GM18507 (cell line): ENCODE results near the gene TRIM7.
"Not testable (repeated sequence)": the region's sequence is repeated elsewhere in the genome, so short reads cannot be mapped to it uniquely, and the experiment has no call there.

ENCODE experiments used
- DNase-seq: peaks from one replicate; pipeline ENCODE4 v3.0.0; 2011; ENCODE audit warnings: low read depth; ENCODE audit not compliant: insufficient read length; ENCODE audit errors: extremely low spot score
- FAIRE-seq: peaks from 2 replicates; lab custom pipeline; 2011; peaks lifted over from hg19 to GRCh38; lab: Jason Lieb, UNC

Gene TRIM7

GRCh38 chr5:181161534-181162175, 43.3 kb downstream of the TRIM7 start:
- DNase-seq, result no peak
- no peak for FAIRE-seq

DNA sequence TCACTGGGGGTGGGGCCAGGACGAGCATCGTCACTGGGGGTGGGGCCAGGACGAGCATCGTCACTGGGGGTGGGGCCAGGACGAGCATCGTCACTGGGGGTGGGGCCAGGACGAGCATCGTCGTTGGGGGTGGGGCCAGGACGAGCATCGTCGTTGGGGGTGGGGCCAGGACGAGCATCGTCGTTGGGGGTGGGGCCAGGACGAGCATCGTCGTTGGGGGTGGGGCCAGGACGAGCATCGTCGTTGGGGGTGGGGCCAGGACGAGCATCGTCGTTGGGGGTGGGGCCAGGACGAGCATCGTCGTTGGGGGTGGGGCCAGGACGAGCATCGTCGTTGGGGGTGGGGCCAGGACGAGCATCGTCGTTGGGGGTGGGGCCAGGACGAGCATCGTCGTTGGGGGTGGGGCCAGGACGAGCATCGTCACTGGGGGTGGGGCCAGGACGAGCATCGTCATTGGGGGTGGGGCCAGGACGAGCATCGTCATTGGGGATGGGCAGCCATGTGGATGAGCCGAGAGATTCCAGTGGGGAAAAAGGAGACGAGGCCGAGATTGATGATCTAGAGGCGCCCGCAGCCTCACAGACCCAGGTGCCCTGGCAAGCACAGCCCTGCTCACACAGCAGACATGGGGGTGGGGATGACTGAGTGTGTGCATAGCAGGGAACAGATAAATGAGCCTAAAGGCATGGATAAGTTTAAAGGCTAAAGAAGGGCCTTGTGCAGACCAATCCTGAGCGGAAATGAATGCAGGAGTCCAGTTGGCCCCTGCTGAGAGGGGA, 44.1 kb downstream of the TRIM7 start:
- not testable (repeated sequence) for DNase-seq
- FAIRE-seq, result peak; percentile 67

GRCh38 chr5:181160152-181160754, 44.7 kb downstream of the TRIM7 start:
- peak; percentile 67 for FAIRE-seq
- DNase-seq, result no peak

DNA sequence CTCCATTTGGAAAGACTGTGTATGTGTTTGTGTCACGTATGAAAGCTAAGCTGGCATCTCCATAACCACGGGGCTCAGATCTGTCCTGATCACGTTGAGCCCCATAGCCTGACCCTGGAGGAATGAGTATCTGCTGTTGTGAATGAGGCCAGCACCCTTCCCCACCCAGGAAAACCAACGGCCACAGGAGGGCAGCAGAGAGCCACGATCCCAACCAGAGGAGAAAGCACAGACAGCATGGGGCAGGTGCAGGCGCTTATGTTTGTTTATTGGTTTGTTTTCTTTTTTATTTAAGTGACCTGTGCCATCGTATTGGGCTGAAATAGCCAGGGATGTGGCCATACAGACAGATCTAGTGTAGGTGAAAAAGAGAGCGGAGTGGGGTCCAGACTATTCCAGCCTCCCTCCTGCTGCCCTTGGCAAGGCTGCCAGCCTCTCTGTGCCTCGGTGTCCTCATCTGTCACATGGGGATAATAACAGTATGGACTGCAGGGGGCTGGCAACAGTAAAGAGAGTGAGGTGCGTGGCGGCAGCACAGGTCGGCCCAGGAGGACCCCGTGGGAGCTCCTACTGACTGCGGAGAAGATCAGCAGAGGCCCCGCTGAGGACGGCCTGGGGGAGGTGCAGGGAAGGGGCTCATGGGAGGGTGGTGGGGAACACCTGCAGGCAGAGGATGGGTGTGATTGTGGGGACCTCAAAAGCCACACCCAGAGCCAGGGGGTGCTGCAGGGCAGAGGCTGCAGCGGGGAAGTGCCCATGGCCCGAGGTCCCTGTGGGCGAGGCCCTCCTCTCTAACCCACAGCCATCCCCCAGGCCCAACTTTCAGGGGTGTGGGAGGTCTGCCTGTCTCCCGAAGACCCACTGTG, 45.5 kb downstream of the TRIM7 start:
- DNase-seq (peak; percentile 70), FAIRE-seq (peak; percentile 93)

GRCh38 chr5:181158869-181159268, 46.1 kb downstream of the TRIM7 start:
- DNase-seq (no peak), FAIRE-seq (no peak)

GRCh38 chr5:181156758-181157157, 48.2 kb downstream of the TRIM7 start:
- FAIRE-seq, result peak; percentile 86
- DNase-seq, result no peak

DNA sequence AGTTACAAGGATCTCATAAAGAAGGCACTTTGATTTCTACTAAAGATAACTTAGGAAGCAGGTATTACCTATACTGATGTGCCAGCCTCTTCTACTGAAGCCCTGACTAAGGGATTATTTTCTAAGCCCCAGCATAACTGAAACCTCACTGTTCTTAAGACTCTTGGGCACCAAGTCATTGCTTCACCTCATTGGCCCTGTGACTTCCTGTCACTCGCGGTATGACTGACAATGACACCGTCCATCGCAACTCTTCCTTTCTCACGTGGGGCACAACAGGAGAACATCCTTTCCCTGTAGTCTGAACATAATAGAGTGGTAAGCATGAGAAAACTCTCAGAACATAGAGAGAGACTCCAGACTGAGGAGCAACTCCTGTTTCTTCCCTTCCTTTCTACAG, 51.2 kb downstream of the TRIM7 start:
- no peak for DNase-seq
- FAIRE-seq, result peak; percentile 72

GRCh38 chr5:181152406-181152805, 52.6 kb downstream of the TRIM7 start:
- no peak for FAIRE-seq

DNA sequence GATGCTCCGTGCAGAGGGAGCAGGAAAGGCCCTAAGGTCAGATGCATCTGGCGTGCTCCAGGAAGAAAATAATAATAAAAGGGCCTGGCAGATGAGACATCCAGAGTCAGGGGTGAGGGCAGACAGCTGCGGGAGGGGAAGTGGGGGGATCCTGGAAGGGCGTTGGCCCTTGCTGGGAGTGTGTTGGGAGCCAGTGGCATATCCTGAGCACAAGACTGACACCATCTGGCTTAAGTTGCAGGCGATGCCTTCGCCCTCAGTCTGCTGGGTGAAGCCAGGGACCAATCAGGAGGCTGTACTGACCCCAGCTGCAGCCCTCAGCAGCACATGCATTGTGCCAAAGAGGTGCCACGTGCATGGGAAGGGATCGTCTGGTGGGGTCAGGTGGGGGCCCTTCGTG, 53.9 kb downstream of the TRIM7 start:
- FAIRE-seq (no peak), DNase-seq (no peak)

More at GRCh38 chr5:181152406-181152805, 52.6 kb downstream of the TRIM7 start:
- no peak for DNase-seq

GRCh38 chr5:181149806-181150733, 54.9 kb downstream of the TRIM7 start:
- DNase-seq (no peak), FAIRE-seq (no peak)

DNA sequence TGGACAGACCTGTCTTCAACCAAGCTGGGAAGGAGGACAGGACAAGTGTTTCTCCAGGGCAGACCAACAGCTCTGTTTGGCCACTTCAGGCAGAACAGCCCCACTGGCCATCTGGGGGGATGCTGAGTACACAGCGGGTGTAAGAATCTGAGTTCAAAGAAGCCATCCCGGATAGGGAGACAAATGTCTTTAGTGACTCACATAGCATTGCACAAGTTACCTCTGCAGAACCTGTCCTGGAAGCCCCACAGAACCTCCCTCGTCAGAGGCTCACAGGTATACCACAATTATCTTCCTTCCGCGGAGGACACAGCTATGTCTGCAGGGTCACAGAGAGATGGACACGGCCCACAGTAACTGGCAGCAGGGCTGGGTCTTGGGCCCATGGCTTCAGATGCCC, 55.6 kb downstream of the TRIM7 start:
- FAIRE-seq (no peak), DNase-seq (no peak)

- DNase-seq, FAIRE-seq: not testable (repeated sequence)
These were observed 57.9 kb downstream of the TRIM7 start, which contains the start of gene OR2V2 for GRCh38 chr5:181146927-181147636. Gene OR2V2, plus strand, starts transcription at chr5:181147586. Its CDS starts 7,357 bp downstream, at chr5:181154943.

GRCh38 chr5:181145133-181145532, 59.9 kb downstream of the TRIM7 start:
- FAIRE-seq, result no peak
- DNase-seq, result no peak
